GM12892 (cell line): Measurements from ENCODE around the gene CLEC16A.

Experiments used
- DNase-seq: peaks from one replicate; pipeline ENCODE4 v3.0.0; 2011; ENCODE audit not compliant: insufficient read length
- FAIRE-seq: peaks from 2 replicates; lab custom pipeline; 2011; peaks lifted over from hg19 to GRCh38; lab: Jason Lieb, UNC
- POLR2A ChIP-seq: IDR thresholded peaks from 2 replicates; pipeline ENCODE4 v1.6.1; 2011; ENCODE audit warnings: low read depth, low read length, control low read depth
- POLR2AphosphoS5 ChIP-seq: IDR thresholded peaks from 2 replicates; pipeline ENCODE4 v1.6.1; 2011; ENCODE audit warnings: low read depth, low read length, control low read depth
- TAF1 ChIP-seq: IDR thresholded peaks from 2 replicates; pipeline ENCODE4 v1.6.1; 2011; ENCODE audit warnings: low read depth, mild to moderate bottlenecking, control low read depth, low read length, borderline replicate concordance

CLEC16A gene

DNA sequence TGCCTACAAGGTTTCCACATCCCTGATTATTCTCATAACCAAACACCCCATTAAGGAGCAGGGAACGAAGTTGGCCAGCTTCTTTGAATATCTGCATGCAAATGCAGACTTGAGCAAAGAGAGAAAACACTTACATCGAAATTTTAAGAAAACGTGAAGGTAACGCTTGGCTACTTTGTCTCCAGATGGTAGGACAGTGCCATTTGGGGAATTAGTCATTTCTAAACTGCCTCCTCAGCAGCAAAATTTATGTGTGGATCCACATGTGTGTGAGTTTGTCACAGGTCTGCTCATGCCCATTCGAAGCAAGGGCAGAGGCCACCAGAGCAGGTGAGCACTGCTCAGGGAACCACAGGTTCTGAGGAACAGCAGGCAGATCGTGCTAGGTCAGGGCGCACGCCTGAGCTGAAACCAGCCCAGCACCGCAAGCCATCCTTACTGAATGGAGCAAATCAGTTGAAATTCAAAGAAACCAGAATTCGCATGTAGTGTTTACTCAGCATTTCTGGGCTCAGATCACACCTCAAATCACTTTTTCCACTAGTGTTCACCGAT, 231.5 kb downstream of the CLEC16A start:
- no peak for TF ChIP-seq TAF1
- 0 out of 2 replicates have a peak, but pooled peaks have one; percentile 25 for TF ChIP-seq POLR2A
- DNase-seq (peak; percentile 56), FAIRE-seq (peak; percentile 92)

DNA sequence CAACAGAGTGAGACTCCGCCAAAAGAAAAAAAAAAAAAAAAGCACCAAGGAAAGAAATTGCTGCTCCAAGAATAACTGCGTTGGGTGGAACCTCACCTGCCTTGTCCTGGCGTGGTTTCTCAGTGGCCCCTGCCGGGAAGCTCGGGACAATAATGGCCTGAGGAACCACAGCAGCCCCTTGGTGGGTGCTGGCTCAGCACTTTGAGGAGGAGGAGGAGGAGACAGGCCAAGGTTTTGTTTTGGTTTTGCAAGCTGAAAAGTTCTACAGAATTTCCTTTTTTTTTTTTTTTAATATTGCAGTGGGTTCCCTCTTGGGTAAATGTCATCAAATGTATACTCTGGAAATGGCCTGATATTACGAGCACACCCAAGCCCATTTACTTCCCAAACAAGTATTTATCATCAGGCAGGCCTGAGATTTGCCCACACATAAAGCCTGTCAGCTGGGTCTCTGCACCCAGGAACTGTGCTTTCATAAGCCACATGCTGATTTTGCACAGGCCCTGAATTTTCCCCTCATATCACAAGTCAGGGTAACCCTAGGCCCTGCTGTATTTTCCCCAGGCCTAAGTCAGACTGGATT, 233.3 kb downstream of the CLEC16A start:
- FAIRE-seq (no peak), DNase-seq (no peak)
- TF ChIP-seq POLR2AphosphoS5 = no peak
- TF ChIP-seq TAF1 = no peak
- TF ChIP-seq POLR2A = no peak

DNA sequence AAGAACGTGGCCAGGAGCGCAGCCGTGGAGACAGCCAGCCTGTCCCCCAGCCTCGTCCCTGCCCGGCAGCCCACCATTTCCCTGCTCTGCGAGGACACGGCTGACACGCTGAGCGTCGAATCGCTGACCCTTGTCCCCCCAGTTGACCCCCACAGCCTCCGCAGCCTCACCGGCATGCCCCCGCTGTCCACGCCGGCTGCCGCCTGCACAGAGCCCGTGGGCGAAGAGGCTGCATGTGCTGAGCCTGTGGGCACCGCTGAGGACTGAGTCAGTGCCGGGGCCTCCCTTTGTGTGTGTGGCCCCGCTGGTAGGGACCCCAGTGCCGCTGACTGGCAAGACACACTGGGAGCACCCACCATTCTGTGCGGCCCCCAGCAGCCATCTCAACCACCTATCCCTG, 234.1 kb downstream of the CLEC16A start:
- TF ChIP-seq TAF1 (no peak), POLR2A (no peak), POLR2AphosphoS5 (no peak)
- no peak for FAIRE-seq
- no peak for DNase-seq

DNA sequence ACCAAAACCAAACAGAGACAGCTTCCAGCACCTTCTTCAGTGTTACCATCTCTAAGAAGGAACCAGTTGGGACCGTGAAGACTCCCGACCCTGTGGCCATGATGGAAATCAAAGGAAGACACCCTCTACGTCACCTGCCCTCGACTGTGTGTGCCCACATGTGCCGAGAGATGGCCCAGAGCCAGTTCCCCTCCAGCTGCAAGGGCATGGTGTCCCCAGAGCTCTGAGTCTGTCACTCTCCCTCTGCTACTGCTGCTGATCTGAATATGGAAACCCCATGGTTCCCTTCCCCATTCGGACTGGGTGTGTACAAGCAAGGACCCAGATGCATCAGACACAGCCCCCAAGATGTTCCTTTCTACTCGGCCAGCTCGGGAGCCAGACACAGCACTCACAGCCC, 235.2 kb downstream of the CLEC16A start:
- no peak for TF ChIP-seq TAF1
- no peak for TF ChIP-seq POLR2A
- no peak for TF ChIP-seq POLR2AphosphoS5

DNA sequence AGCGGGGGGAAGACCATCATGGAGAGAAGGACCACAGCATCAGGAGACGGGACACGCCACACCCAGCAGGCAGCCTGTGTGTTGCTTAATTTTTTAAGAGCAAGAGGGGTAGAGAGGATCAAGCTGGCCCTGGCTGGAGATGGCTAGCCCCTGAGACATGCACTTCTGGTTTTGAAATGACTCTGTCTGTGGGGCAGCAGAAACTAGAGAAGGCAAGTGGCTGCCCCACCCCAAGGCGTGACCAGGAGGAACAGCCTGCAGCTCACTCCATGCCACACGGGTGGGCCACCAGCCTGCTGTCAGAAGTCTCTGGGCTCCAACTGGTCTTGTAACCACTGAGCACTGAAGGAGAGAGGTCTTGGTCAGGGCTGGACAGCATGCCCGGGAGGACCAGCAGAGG, 236.1 kb downstream of the CLEC16A start:
- TF ChIP-seq TAF1 (no peak), POLR2A (no peak), POLR2AphosphoS5 (no peak)
- FAIRE-seq = peak; percentile 94
- DNase-seq = no peak

More for the DNA sequence above, 235.2 kb downstream of the CLEC16A start:
- FAIRE-seq (no peak), DNase-seq (no peak)

DNA sequence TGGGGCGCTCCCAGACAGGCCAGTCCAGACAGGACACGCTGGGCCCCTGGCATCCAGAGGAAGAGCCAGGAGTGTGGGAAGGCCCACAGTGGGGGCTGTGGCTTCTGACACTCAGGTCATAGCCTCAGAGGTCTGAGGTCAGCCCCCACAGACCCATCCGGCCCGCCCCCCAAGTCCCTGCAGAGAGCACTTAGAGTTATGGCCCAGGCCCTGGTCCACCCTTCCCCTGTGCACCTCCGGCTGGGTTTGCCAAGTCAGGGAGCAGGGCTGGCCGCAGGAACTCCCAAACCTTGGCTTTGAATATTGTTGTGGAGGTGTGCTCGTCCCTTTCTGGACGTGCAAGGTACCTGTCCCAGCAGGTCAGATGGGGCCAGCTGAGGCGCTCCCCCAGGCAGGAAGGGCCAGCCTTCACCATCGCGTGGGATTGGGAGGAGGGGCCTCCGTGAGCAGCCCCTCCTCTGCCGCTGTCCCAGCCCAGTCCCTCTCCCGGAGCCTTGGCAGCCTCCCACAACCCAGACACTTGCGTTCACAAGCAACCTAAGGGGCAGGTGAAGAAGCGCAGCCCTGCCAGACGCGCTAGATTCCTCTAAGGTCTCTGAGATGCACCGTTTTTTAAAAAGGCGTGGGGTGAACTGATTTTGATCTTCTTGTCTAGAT, 237.0 kb downstream of the CLEC16A start:
- TF ChIP-seq POLR2AphosphoS5 (no peak), TAF1 (no peak), POLR2A (no peak)
- DNase-seq (no peak), FAIRE-seq (peak; percentile 14)

DNA sequence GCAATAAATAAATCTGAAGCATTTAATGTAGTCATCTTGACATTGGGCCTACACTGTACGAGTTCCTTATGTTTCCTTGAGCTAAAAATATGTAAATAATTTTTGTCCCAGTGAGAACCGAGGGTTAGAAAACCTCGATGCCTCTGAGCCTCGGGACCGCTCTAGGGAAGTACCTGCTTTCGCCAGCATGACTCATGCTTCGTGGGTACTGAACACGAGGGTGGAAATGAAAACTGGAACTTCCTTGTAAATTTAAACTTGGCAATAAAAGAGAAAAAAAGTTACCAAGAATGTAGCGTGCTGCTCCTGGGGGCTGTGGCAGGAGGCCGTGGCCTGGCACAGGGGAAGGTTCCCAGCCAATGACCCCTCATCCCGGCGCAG, 237.5 kb downstream of the CLEC16A start:
- no peak for DNase-seq
- no peak for FAIRE-seq
- TF ChIP-seq POLR2A (no peak), TAF1 (no peak), POLR2AphosphoS5 (no peak)

DNA sequence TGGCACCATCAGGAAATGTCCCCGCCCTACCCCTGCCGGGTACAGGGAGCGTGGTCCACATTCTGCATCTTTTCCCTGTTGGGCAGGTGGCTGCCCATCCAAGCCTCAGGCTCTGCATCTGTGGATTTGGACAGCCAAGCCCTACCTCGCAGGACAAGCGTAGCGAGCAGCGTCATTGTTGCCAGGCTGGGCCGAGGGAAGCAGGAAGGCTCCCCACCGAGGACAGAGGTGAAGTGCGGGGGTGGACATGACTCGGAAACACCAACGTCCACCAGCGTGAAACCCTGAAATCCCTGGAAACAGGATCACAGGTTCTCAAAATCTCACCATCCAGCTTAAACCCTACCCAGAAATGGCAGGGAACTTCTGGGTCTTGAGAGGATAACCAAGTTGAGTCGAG, 238.0 kb downstream of the CLEC16A start:
- FAIRE-seq = no peak
- DNase-seq = no peak
- TF ChIP-seq POLR2AphosphoS5 (no peak), POLR2A (peak; percentile 32; the same call in 1 of the 2 replicates), TAF1 (no peak)

DNA sequence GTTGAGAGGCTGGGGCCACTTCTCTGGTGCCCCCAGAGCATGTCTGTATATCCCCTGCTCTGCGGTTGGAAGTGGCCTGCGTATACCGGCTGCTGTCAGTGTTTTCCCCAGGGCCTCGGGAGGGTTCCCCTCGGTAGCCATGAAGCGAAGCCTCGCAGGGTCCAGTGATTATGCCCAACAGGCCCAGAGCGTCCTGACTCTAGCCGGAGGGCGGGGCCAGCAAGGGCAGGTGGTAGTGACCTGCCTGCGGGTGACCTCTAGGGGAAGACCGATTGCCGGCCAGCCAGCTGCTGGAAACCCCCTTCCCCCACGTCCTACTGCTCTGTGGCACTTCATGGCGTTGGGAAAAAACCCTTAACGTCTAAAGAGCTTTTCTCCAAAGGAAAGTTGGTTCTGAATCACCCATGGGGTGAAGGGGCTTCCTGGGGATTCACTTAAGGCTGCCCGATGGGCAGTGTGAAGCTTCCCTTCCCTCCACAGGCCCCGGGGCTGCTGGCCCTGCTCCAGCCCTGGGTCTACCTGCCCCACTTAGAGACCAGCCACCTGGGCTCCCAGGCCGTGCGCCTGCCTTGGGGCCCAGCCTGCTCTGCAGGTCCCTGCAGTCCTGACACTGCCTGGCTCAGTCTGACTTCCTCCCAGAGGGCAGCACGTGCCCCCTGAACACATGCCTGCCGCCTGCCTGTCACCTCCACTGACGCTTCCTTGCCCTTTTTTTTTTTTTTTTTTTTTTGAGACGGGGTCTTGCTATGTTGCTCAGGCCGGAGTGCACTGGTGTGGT, 238.9 kb downstream of the CLEC16A start:
- TF ChIP-seq TAF1 (no peak), POLR2A (no peak), POLR2AphosphoS5 (peak; percentile 20; the same call in 1 of the 2 replicates)
- no peak for DNase-seq
- peak; percentile 97 for FAIRE-seq

DNA sequence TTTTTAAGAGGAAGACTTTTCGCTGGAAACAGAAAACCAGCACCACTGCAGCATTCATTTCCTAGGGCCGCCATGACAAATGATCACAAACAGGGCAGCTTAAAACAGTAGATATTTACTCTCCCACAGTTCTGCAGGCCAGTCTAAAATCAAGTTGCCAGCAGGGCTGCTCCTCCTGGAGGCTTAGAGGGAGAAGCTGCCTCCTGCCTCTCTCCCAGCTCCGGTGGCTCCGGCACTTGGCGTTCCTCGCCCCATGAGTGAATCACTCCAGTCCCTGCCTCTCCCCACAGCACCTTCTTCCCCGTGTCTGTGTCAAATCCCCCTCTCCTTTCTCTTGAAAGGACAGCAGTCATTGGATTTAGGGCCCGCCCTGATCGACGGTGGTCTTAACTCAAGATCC, 239.6 kb downstream of the CLEC16A start:
- no peak for DNase-seq
- peak; percentile 88 for FAIRE-seq
- TF ChIP-seq POLR2A = no peak
- TF ChIP-seq TAF1 = no peak

DNA sequence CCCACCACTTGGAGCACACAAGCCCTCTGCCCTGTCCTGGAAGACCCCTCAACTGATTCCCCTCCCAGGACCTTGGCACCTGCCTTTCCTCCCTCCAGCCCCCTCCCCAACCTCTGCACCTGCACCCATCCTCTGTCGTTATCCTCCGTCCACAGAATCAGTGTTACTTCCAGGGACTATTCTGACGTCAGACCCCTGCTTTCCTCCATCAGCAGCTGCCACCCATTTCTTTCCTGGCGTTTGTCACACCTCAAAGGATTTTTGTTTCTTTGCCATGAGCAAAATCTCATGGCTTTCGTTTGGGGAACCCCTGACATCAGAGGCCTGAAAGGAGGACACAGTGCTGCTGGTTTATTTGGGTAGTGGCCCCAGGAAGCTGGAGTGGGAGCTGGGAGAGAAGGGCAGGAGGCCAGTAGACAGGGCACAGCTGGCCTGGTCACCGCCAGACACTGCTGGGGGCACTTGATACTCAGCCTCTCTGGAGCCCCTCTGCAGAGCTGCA, 243.2 kb downstream of the CLEC16A start:
- FAIRE-seq (no peak), DNase-seq (no peak)
- TF ChIP-seq TAF1 (no peak), POLR2A (no peak), POLR2AphosphoS5 (no peak)

DNA sequence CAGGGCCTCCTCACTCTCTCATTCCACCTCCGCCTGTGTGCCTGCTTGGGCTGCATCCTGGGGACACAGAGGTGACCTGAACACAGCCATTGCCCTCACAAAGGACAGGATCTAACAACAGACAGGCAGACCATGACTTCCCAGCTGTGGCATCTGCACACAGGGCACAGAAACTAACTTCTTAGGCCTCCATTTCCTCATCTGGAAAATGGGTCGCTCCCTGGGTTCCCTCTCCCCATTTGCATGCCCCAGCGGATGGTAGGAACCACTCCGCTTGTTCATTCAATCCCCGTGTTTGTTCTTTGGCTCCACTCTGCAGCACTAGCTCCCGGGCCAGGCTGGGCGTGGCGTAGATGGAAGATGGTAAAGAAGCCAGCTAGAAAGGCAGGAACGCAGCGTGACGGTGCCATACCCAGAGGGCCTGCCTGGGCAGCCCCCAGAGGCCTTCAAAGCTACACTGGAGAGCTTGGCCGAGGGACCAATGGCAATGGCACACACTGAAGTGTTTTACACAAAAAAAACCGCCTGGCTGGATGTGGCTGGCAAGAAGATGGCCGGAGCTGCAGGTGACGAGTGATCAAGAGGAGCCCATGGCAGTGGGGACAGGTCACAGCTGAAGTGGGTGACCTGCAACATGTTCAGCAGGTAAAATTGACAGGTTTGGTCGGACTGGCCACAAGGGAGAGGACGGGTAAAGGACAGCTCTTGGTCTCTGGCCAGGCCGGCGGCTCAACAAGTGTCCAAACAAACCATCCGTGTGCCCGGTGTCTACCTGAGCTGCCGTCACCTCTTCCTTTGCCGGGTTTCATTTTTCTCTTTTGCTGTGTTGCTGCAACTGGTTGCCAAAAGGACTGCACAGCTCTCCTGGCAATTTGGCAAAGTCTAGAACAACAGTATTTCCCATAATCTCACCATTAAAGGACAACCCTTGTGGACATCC, 244.7 kb downstream of the CLEC16A start:
- no peak for TF ChIP-seq POLR2AphosphoS5
- TF ChIP-seq TAF1 = no peak
- no peak for TF ChIP-seq POLR2A
- FAIRE-seq (no peak), DNase-seq (no peak)
